AG04450 (cell line): ENCODE results near the gene OR11H12. TPM values are rescaled to one million over a fixed set of nuclear protein-coding genes. Genes with fewer than 3 reads are reported as not detected.
"Not testable (repeated sequence)": the region's sequence is repeated elsewhere in the genome, so short reads cannot be mapped to it uniquely, and the experiment has no call there.

Experiments used
- CTCF ChIA-PET: fragments of 300-600, 350-600 bp; formaldehyde crosslinking; extraction: SDS; loops from one replicate; lab custom pipeline; 2022; ENCODE audit warnings: antibody characterized with exemption, inconsistent platforms; lab: Charles Lee
- POLR2A ChIA-PET: fragments of 350-600 bp; formaldehyde crosslinking; extraction: SDS; loops from one replicate; lab custom pipeline; 2021; ENCODE audit warnings: antibody characterized with exemption, inconsistent platforms; lab: Yijun Ruan, JAX
- DNase-seq: peaks from one replicate; pipeline ENCODE4 v3.0.0-alpha.2; 2011; ENCODE audit warnings: low read depth, low spot score
- H3K27ac ChIP-seq: one replicate; pipeline ENCODE4 v1.5.1; 2012; ENCODE audit warnings: low read depth, low read length, control low read depth
- H3K27me3 ChIP-seq: one replicate; pipeline ENCODE4 v1.6.0; 2012; ENCODE audit warnings: low read length; ENCODE audit not compliant: control insufficient read depth, insufficient read depth
- H3K4me3 ChIP-seq: 2 replicates; pipeline ENCODE4 v1.5.1; 2011; ENCODE audit warnings: mild to moderate bottlenecking, low read depth, low read length, control low read depth
- H3K9me3 ChIP-seq: 2 replicates; pipeline ENCODE4 v1.5.1; 2012; ENCODE audit warnings: low read length; ENCODE audit not compliant: control insufficient read depth, insufficient read depth
- polyA minus RNA-seq: library from RNA; depleted of rRNA, polyadenylated mRNA; stranded (reverse); fragments of >200 nt; gene quantifications from 2 replicates; pipeline ENCODE4 v1.2.3, GENCODE V29; 2011; rRNA and poly(A)+ RNA removed
- polyA plus RNA-seq: library from polyadenylated mRNA; depleted of rRNA; stranded (reverse); fragments of >200 nt; gene quantifications from 2 replicates; pipeline ENCODE4 v1.2.3, GENCODE V29; 2011; rRNA removed
- small RNA-seq: library from RNA; depleted of rRNA; stranded (forward); fragments of <200 nt; gene quantifications from one replicate; pipeline ENCODE3, GENCODE V24; 2012; ENCODE audit warnings: low read depth; ENCODE audit not compliant: insufficient read length

OR11H12 gene
- polyA plus RNA-seq (not detected in 2 replicates), polyA minus RNA-seq (not detected in 2 replicates)

GRCh38 chr14:18600817-18601216, at the start of gene OR11H12:
Gene OR11H12 (plus strand): TSS chr14:18601117. CDS start chr14:18601117, 0 bp downstream.
- H3K9me3 ChIP-seq, H3K4me3 ChIP-seq, CTCF ChIA-PET, H3K27me3 ChIP-seq, POLR2A ChIA-PET, H3K27ac ChIP-seq, DNase-seq: not testable (repeated sequence)

- CTCF ChIA-PET, H3K4me3 ChIP-seq, DNase-seq, H3K27ac ChIP-seq, H3K9me3 ChIP-seq, H3K27me3 ChIP-seq, POLR2A ChIA-PET: not testable (repeated sequence)
These were observed 18.0 kb upstream of the OR11H12 start for GRCh38 chr14:18582908-18583307.

GRCh38 chr14:18626610-18627213, 25.8 kb downstream of the OR11H12 start:
- H3K4me3 ChIP-seq, CTCF ChIA-PET: not testable (repeated sequence)

GRCh38 chr14:18636066-18636465, 35.1 kb downstream of the OR11H12 start:
- H3K27me3 ChIP-seq, CTCF ChIA-PET, H3K9me3 ChIP-seq, DNase-seq, H3K27ac ChIP-seq, H3K4me3 ChIP-seq, POLR2A ChIA-PET: not testable (repeated sequence)

More at GRCh38 chr14:18626610-18627213, 25.8 kb downstream of the OR11H12 start:
- DNase-seq, POLR2A ChIA-PET, H3K9me3 ChIP-seq, H3K27me3 ChIP-seq, H3K27ac ChIP-seq: not testable (repeated sequence)

GRCh38 chr14:18638032-18638431, 37.1 kb downstream of the OR11H12 start:
- H3K4me3 ChIP-seq, CTCF ChIA-PET, H3K27ac ChIP-seq, H3K27me3 ChIP-seq, POLR2A ChIA-PET, DNase-seq, H3K9me3 ChIP-seq: not testable (repeated sequence)

GRCh38 chr14:18638785-18639184, 37.9 kb downstream of the OR11H12 start:
- H3K4me3 ChIP-seq, POLR2A ChIA-PET, H3K27me3 ChIP-seq, DNase-seq, H3K27ac ChIP-seq, H3K9me3 ChIP-seq, CTCF ChIA-PET: not testable (repeated sequence)

GRCh38 chr14:18646075-18646730, 45.3 kb downstream of the OR11H12 start:
- POLR2A ChIA-PET, H3K9me3 ChIP-seq, H3K27me3 ChIP-seq, H3K27ac ChIP-seq, CTCF ChIA-PET, H3K4me3 ChIP-seq, DNase-seq: not testable (repeated sequence)

Small RNA genes within 50 kb of the gene (small RNA-seq; reads per million reads assigned to genes)
- gene CR383656.6 (not detected), gene CR383656.7 (not detected), gene CR383656.9 (not detected)
